Bronchial epithelial cell (primary cell): Measurements from ENCODE around the gene SLC5A8. TPM values are rescaled to one million over a fixed set of nuclear protein-coding genes. Genes with fewer than 3 reads are reported as not detected.

ENCODE experiments used
- DNase-seq: peaks from one replicate; pipeline ENCODE4 v3.0.0-alpha.2; 2010; ENCODE audit warnings: low read depth
- FAIRE-seq: peaks from 2 replicates; lab custom pipeline; 2011; peaks lifted over from hg19 to GRCh38; lab: Jason Lieb, UNC
- H3K27me3 ChIP-seq: 2 replicates; pipeline ENCODE4 v1.5.1; 2011; ENCODE audit warnings: low read length; ENCODE audit not compliant: control insufficient read depth, insufficient read depth
- H3K36me3 ChIP-seq: 2 replicates; pipeline ENCODE4 v1.5.1; 2011; ENCODE audit warnings: low read length; ENCODE audit not compliant: control insufficient read depth, insufficient read depth
- H3K4me3 ChIP-seq: 2 replicates; pipeline ENCODE4 v1.5.1; 2011; ENCODE audit warnings: mild to moderate bottlenecking, low read depth, low read length, control low read depth
- CTCF ChIP-seq: IDR thresholded peaks from 2 replicates; pipeline ENCODE4 v1.5.1; 2011; ENCODE audit warnings: mild to moderate bottlenecking, moderate library complexity, low read length, control low read depth, inconsistent platforms; ENCODE audit not compliant: insufficient read depth, severe bottlenecking
- total RNA-seq: library from RNA; depleted of rRNA; stranded (reverse); fragments of >200 nt; gene quantifications from 2 replicates; pipeline ENCODE4 v1.2.1, GENCODE V29; 2014

Gene SLC5A8
- total RNA-seq, 1 donor from 2014 or later = under 0.01 TPM

- TF ChIP-seq CTCF = no peak
- no peak overlapping the region for H3K4me3 ChIP-seq
- H3K36me3 ChIP-seq = no peaks in the 10 kb centered on the region
- FAIRE-seq = no peak
- no peaks in the 10 kb centered on the region for H3K27me3 ChIP-seq
- DNase-seq = no peak
Measured at GRCh38 chr12:101186291-101186690, 23.7 kb downstream of the SLC5A8 start.

GRCh38 chr12:101181776-101182175 is 28.3 kb downstream of the SLC5A8 start:
- H3K4me3 ChIP-seq = no peak overlapping the region
- TF ChIP-seq CTCF = no peak
- DNase-seq (no peak), FAIRE-seq (no peak)
- H3K27me3 ChIP-seq = no peaks in the 10 kb centered on the region
- no peaks in the 10 kb centered on the region for H3K36me3 ChIP-seq

- no peak overlapping the region for H3K4me3 ChIP-seq
- DNase-seq = no peak
- H3K27me3 ChIP-seq = no peaks in the 10 kb centered on the region
- no peak for TF ChIP-seq CTCF
- FAIRE-seq = no peak
- H3K36me3 ChIP-seq = no peaks in the 10 kb centered on the region
Measured at GRCh38 chr12:101174541-101174940, 35.5 kb downstream of the SLC5A8 start.

GRCh38 chr12:101173197-101173749 is 36.8 kb downstream of the SLC5A8 start:
- DNase-seq (no peak), FAIRE-seq (peak; percentile 40)
- TF ChIP-seq CTCF = no peak

GRCh38 chr12:101172316-101172715 is 37.7 kb downstream of the SLC5A8 start:
- FAIRE-seq = peak; percentile 47
- no peaks in the 10 kb centered on the region for H3K36me3 ChIP-seq
- DNase-seq = peak; percentile 1
- H3K27me3 ChIP-seq = no peaks in the 10 kb centered on the region
- no peak overlapping the region for H3K4me3 ChIP-seq
- TF ChIP-seq CTCF = no peak

More at GRCh38 chr12:101173197-101173749, 36.8 kb downstream of the SLC5A8 start:
- H3K36me3 ChIP-seq = no peaks in the 10 kb centered on the region
- no peaks in the 10 kb centered on the region for H3K27me3 ChIP-seq
- H3K4me3 ChIP-seq = no peak overlapping the region

GRCh38 chr12:101168001-101168400 is 42.0 kb downstream of the SLC5A8 start:
- TF ChIP-seq CTCF = no peak
- Histone ChIP-seq H3K27me3 (no peaks in the 10 kb centered on the region), H3K4me3 (no peak overlapping the region), H3K36me3 (no peaks in the 10 kb centered on the region)
- DNase-seq (no peak), FAIRE-seq (no peak)
